PFSK-1 (cell line): Measurements from ENCODE around the gene DCAF8.

ENCODE experiments used
- FOXP2 ChIP-seq: optimal IDR thresholded peaks from 2 replicates; pipeline ENCODE3; 2011; ENCODE audit warnings: borderline replicate concordance, control low read depth, inconsistent platforms; ENCODE audit not compliant: insufficient read depth; ENCODE audit errors: extremely low read length, extremely low read depth
- POLR2AphosphoS5 ChIP-seq: IDR thresholded peaks from 2 replicates; pipeline ENCODE4 v1.6.1; 2012; ENCODE audit warnings: low read depth, mild to moderate bottlenecking, control low read depth, low read length, moderate library complexity
- SIN3A ChIP-seq: IDR thresholded peaks from 2 replicates; pipeline ENCODE4 v1.6.1; 2012; ENCODE audit warnings: mild to moderate bottlenecking, low read length, moderate library complexity, borderline replicate concordance; ENCODE audit not compliant: insufficient read depth
- TAF1 ChIP-seq: IDR thresholded peaks from 2 replicates; pipeline ENCODE4 v1.6.1; 2012; ENCODE audit warnings: low read length, control low read depth, borderline replicate concordance; ENCODE audit not compliant: insufficient read depth
- TF ChIP-seq, protein P1 (sequence below), 2 experiments: IDR thresholded peaks; 2 replicates each; pipeline versions ENCODE4 v1.6.1 to v1.8.0; 2011 to 2012; ENCODE audit warnings: low read depth in 2 of 2, low read length in 2 of 2, control low read depth in 1 of 2, inconsistent platforms in 1 of 2, mild to moderate bottlenecking in 1 of 2, moderate library complexity in 1 of 2; ENCODE audit not compliant: insufficient read depth in 1 of 2

The DCAF8 gene

DNA sequence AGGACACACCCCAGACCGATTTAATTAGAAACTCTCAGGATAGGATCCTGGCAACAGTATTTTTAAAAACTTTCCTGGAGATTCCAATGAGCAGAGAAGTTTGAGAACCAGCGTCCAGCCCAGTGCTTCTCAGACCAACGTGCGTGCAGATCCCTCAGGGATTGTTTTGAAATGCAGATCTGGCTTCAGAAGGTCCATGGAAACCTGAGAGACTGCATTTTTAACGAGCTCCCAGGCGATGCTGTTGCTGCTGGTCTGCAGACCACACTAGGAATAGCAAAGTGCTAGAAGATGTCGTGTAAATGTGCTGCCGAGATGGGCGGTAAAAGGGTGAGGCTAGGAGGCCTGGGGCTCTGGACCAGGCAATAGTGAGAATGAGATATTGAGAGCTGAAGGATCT is 90.4 kb downstream of the DCAF8 start:
- no peak for TF ChIP-seq POLR2AphosphoS5
- TF ChIP-seq FOXP2, result no peak
- no peak for TF ChIP-seq TAF1
- no peak for TF ChIP-seq SIN3A
- TF ChIP-seq, protein P1, sequence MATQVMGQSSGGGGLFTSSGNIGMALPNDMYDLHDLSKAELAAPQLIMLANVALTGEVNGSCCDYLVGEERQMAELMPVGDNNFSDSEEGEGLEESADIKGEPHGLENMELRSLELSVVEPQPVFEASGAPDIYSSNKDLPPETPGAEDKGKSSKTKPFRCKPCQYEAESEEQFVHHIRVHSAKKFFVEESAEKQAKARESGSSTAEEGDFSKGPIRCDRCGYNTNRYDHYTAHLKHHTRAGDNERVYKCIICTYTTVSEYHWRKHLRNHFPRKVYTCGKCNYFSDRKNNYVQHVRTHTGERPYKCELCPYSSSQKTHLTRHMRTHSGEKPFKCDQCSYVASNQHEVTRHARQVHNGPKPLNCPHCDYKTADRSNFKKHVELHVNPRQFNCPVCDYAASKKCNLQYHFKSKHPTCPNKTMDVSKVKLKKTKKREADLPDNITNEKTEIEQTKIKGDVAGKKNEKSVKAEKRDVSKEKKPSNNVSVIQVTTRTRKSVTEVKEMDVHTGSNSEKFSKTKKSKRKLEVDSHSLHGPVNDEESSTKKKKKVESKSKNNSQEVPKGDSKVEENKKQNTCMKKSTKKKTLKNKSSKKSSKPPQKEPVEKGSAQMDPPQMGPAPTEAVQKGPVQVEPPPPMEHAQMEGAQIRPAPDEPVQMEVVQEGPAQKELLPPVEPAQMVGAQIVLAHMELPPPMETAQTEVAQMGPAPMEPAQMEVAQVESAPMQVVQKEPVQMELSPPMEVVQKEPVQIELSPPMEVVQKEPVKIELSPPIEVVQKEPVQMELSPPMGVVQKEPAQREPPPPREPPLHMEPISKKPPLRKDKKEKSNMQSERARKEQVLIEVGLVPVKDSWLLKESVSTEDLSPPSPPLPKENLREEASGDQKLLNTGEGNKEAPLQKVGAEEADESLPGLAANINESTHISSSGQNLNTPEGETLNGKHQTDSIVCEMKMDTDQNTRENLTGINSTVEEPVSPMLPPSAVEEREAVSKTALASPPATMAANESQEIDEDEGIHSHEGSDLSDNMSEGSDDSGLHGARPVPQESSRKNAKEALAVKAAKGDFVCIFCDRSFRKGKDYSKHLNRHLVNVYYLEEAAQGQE (IDR thresholded peaks at IDR 0.05; ENCODE audit: insufficient read depth in 1 of 2, low read depth in 2 of 2, low read length in 2 of 2), result no peak

DNA sequence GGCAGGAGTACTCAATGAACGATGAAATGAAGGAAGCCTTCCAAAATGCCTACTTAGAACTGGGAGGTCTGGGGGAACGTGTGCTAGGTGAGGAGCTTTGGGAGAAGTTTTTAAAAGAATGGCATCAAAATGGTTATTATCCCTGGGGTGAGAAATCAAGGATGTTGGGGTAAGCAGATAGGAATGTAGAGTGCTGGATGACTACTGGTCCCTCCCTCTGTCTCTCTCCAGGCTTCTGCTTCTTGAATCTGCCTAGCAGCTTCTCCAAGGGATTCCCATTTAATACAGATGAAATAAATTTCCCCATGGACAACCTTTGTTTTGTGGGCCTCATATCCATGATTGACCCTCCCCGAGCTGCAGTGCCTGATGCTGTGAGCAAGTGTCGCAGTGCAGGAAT is 91.0 kb downstream of the DCAF8 start:
- TF ChIP-seq, protein P1 (IDR thresholded peaks at IDR 0.05; ENCODE audit: insufficient read depth in 1 of 2, low read depth in 2 of 2, low read length in 2 of 2), result no peak
- TF ChIP-seq TAF1 (no peak), FOXP2 (no peak), POLR2AphosphoS5 (no peak), SIN3A (no peak)

DNA sequence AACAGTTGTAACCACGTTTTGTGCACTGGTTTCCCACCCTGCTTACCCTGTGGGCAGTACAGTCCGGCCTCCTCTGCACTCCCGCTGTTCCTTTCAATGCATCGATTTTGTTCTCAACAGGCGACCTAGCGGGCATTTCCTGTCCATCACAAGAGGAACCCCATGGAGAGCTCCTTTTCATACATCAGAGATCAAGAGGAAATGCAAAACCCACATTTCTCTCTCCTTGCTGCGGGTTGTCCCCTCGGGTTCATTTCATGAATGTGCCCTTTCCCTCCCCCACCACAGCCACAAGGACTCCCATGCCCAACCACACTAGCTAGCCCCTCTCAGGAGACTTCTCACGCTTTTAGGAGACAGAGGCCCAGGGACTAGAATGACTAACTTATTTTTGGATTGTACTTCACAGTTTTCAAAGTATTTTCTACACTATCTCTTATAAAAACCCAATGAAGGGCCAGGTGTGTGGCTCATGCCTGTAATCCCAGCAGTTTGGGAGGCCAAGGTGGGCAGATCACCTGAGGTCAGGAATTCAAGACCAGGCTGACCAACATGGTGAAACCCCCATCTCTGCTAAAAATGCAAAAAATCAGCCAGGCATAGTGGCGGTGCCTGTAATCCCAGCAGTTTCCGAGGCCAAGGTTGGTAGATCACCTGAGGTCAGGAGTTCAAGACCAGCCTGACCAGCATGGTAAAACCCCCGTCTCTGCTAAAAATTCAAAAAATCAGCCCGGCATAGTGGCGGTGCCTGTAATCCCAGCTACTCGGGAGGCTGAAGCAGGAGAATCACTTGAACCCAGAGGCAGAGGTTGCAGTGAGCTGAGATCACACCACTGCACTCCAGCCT is 92.6 kb downstream of the DCAF8 start:
- no peak for TF ChIP-seq TAF1
- TF ChIP-seq SIN3A, result no peak
- TF ChIP-seq FOXP2, result no peak
- no peak for TF ChIP-seq POLR2AphosphoS5
- TF ChIP-seq, protein P1 (IDR thresholded peaks at IDR 0.05; ENCODE audit: insufficient read depth in 1 of 2, low read depth in 2 of 2, low read length in 2 of 2), result no peak

DNA sequence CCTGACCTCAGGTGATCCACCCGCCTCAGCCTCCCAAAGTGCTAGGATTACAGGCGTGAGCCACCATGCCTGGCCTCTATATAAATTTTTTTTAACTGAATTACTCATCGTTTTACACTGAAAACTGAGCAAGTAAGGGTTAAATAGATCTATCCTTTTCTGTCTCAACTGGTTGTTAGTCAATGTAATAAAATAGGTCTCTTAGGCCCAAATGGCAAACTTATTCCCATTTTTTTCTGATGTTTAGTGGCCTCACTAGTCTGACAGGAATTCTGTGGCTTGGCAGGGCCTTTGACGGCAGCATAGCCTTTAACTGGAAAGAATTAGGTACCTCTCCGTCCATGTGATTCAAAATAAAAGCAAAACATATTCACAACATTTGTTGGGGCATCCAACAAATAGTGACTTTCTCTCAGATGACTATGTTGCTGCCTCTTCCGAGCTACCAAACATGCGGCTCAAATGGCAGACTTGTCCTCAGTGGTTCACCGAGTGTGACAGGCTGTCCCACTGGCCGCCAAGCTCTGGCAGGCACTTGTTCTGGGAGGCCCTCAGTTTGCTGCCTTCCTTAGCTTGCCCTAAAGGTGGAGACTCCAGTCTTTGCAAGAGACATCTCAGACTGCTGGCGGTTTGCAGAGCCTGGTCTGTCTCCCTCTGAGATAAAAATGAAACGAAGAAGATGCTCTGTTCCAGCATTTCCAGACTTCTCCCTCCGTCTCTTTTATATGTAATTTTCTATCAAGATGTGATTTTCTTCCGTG is 93.6 kb downstream of the DCAF8 start:
- TF ChIP-seq, protein P1 (IDR thresholded peaks at IDR 0.05; ENCODE audit: insufficient read depth in 1 of 2, low read depth in 2 of 2, low read length in 2 of 2), result no peak
- TF ChIP-seq SIN3A, result no peak
- no peak for TF ChIP-seq FOXP2
- no peak for TF ChIP-seq TAF1
- TF ChIP-seq POLR2AphosphoS5, result no peak
